Epithelial cell of umbilical artery (primary cell): ENCODE measurements around the gene GALNT4. TPM values are rescaled to one million over a fixed set of nuclear protein-coding genes. Genes with fewer than 3 reads are reported as not detected.

Experiments used
- total RNA-seq: library from RNA; depleted of rRNA; stranded (reverse); fragments of >200 nt; gene quantifications from 2 replicates; pipeline ENCODE4 v1.2.3, GENCODE V29; 2014

The GALNT4 gene
- total RNA-seq: 17.5 and 19.5 TPM in 2 replicates

DNA sequence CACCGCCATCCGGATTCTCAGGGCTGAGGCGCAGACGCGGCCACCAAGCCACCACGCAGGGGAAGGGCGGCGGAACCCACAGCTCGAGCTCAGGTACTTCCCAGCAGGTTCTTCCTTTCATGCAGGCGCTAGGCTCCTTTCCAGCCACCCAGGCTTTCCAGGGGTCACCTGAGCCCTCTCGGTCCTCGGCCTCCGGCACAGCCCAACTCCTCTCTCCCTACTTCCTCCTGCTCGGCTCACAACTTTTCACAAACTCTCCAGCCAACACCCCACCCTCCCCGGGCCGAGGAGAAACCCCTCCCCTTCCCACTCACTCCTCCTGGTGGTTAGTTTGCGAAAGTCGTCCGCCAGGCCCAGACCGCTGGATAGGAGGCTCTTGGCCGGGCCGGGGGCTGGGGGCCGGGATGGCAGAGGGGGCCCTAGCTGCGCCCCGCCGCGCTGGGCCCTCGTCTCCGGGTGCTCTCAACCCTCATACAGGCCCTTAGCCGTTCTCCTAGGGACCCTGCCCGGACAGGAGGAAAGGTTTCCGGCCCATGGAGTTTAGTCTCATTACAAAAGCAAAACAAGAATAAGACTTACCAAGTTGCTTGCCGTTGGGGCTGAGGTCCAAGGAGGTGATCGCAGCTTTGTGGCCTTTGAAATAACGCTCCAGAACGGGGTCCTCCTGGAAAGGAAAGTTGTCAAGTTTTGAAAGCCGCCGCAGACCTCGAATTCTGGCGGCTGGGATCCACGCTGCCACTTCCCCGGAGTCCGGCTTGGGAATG is at the start of gene GALNT4:
TSS of gene GALNT4 (minus strand) at position 256 of the 764 bp plus-strand sequence. CDS start at position 9, 247 bp downstream.

DNA sequence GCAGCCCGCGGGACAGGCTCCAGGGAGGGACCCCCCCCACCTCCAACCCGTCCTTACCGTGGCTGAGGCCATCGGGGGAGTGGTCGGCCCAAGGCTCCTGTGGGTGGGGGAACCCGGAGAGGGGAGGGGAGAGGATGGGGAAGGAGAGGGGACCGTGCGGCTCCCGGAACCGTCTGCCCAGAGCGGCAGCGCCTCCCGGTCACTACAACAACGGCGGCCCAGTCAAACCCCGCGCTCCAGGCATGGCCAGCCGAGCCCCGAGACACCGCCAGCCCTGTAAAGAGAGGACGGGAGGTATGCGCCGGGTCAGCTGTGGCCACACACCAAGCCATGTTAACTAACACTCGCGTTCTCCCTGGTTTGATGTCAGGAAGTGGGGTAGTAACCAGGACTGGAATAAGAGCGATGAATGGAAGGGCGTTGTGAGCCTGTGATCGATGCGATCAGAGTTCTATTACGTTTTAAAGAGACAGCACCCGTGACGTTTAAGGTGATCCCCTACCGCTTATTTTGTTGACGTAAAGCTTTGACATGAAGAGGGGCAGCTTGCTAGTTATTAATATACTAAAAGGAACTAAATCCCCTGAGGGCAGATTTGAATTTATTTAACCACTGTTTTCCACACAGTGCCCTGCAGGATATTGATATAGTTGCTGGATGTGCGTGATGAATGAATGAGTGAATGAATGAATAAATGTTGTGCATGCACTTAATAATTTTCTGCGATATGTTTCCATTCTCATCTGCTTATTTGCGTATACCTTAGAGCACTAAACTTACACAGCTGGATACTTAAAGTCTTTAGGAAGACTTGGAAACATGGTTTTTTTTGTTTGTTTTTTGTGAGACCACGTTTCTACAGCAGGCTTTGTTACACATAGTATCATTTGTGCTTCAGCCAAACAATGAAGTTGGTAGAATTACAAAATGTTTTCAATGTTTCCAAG is 1.5 kb upstream of the GALNT4 start, which contains the start of gene POC1B:
TSS of gene POC1B (minus strand) at position 224 of the 947 bp plus-strand sequence. CDS start at position 72, 152 bp downstream.

Other genes starting within 250 kb of the GALNT4 start
- 214 and 503 TPM in 2 replicates for gene DUSP6, start 172.3 kb downstream of the GALNT4 start, total RNA-seq
- 12.9 and 15.9 TPM in 2 replicates for gene POC1B, start 1.3 kb upstream of the GALNT4 start, total RNA-seq
- gene ATP2B1, start 184.0 kb upstream of the GALNT4 start, total RNA-seq: 38.3 and 44.4 TPM in 2 replicates